Muscle of leg (tissue), 11 donors: Measurements from ENCODE around the gene ZFP36L2. TPM values are rescaled to one million over a fixed set of nuclear protein-coding genes. Genes with fewer than 3 reads are reported as not detected.
A peak's percentile ranks its signal among the peaks of the same experiment; 100 is the strongest.

Source experiments
- DNase-seq: peaks from one replicate; pipeline ENCODE4 v3.0.0; 2013
- H3K27ac ChIP-seq: one replicate; pipeline ENCODE4 v1.5.1; 2013; ENCODE audit warnings: mild to moderate bottlenecking, low read length, control low read depth
- H3K27me3 ChIP-seq: one replicate; pipeline ENCODE4 v1.6.1; 2013; ENCODE audit warnings: low read length; ENCODE audit not compliant: control insufficient read depth, insufficient read depth
- H3K36me3 ChIP-seq: one replicate; pipeline ENCODE4 v1.6.1; 2013; ENCODE audit warnings: low read length; ENCODE audit not compliant: control insufficient read depth, insufficient read depth
- H3K4me1 ChIP-seq: one replicate; pipeline ENCODE4 v1.6.1; 2013; ENCODE audit warnings: low read length; ENCODE audit not compliant: control insufficient read depth, insufficient read depth
- H3K4me3 ChIP-seq: one replicate; pipeline ENCODE4 v1.5.1; 2013; ENCODE audit warnings: low read length, control low read depth
- H3K9me3 ChIP-seq: replicated peaks from 2 replicates; pipeline ENCODE4 v1.6.1; 2013; ENCODE audit warnings: low read depth, low read length; ENCODE audit not compliant: control insufficient read depth
- WGBS: methylation state at CpG from one replicate; pipeline ENCODE4 v1.1.5; 2013; ENCODE audit warnings: missing lambda C conversion rate; ENCODE audit not compliant: insufficient coverage; 5-methylcytosine and 5-hydroxymethylcytosine counted together
- polyA plus RNA-seq, 8 donors: library from polyadenylated mRNA; unstranded; fragments of 120-200 nt; gene quantifications; one replicate each; pipeline versions ENCODE4 v1.2.1 to v1.2.3, GENCODE V29; 2013; ENCODE audit warnings: inconsistent platforms in 1 of 8, low replicate concordance in 1 of 8; ENCODE audit not compliant: insufficient read length in 8 of 8, insufficient read depth in 1 of 8
- total RNA-seq: library from RNA; stranded (reverse); fragments of 120-200 nt; gene quantifications from one replicate; pipeline ENCODE4 v1.2.4, GENCODE V29; 2013

Gene ZFP36L2
- total and polyA plus RNA-seq, 9 donors: 12.0 to 82.2 (median 66.7) TPM

- WGBS: 45% methylated on average over 22 of the region's 23 CpGs
- H3K9me3 ChIP-seq: no peaks in the 10 kb centered on the region
- no peaks in the 10 kb centered on the region for H3K36me3 ChIP-seq
- H3K27me3 ChIP-seq: no peaks in the 10 kb centered on the region
- no peak overlapping the region for H3K27ac ChIP-seq
- H3K4me1 ChIP-seq: peaks cover 27% of the 10 kb centered on the region
- no peak overlapping the region for H3K4me3 ChIP-seq
- DNase-seq: peak; percentile 70
Observed at GRCh38 chr2:43210467-43211303, 15.7 kb downstream of the ZFP36L2 start.

- no peak for DNase-seq
- Histone ChIP-seq H3K4me3 (no peak overlapping the region), H3K27ac (no peak overlapping the region), H3K4me1 (peaks cover 25% of the 10 kb centered on the region), H3K9me3 (no peaks in the 10 kb centered on the region), H3K27me3 (no peaks in the 10 kb centered on the region), H3K36me3 (no peaks in the 10 kb centered on the region)
- WGBS: 62% methylated on average over 6 of the region's 6 CpGs
Observed at GRCh38 chr2:43210125-43210466, 16.3 kb downstream of the ZFP36L2 start.

- H3K27ac ChIP-seq: no peak overlapping the region
- H3K4me1 ChIP-seq: peaks cover 21% of the 10 kb centered on the region
- no peak overlapping the region for H3K4me3 ChIP-seq
- no peak for DNase-seq
- no peaks in the 10 kb centered on the region for H3K36me3 ChIP-seq
- H3K27me3 ChIP-seq: no peaks in the 10 kb centered on the region
- 95% methylated on average over 4 of the region's 5 CpGs for WGBS
- no peaks in the 10 kb centered on the region for H3K9me3 ChIP-seq
Observed at GRCh38 chr2:43209204-43209717, 17.1 kb downstream of the ZFP36L2 start.

GRCh38 chr2:43207553-43208300, 18.7 kb downstream of the ZFP36L2 start:
- no peaks in the 10 kb centered on the region for H3K9me3 ChIP-seq
- H3K4me3 ChIP-seq: no peak overlapping the region
- H3K27ac ChIP-seq: no peak overlapping the region
- H3K27me3 ChIP-seq: no peaks in the 10 kb centered on the region
- 67% methylated on average over 6 of the region's 9 CpGs for WGBS
- H3K4me1 ChIP-seq: peaks cover 14% of the 10 kb centered on the region
- H3K36me3 ChIP-seq: no peaks in the 10 kb centered on the region
- no peak for DNase-seq

- Histone ChIP-seq H3K36me3 (no peaks in the 10 kb centered on the region), H3K27ac (no peak overlapping the region), H3K27me3 (no peaks in the 10 kb centered on the region), H3K4me3 (no peak overlapping the region), H3K9me3 (no peaks in the 10 kb centered on the region), H3K4me1 (peaks cover 13% of the 10 kb centered on the region)
- DNase-seq: no peak
- 91% methylated on average over 6 of the region's 7 CpGs for WGBS
Observed at GRCh38 chr2:43206602-43207001, 19.8 kb downstream of the ZFP36L2 start.

- Histone ChIP-seq H3K4me3 (no peak overlapping the region), H3K27me3 (no peaks in the 10 kb centered on the region), H3K4me1 (peaks cover 6% of the 10 kb centered on the region), H3K36me3 (no peaks in the 10 kb centered on the region), H3K9me3 (no peaks in the 10 kb centered on the region), H3K27ac (no peak overlapping the region)
- DNase-seq: no peak
- WGBS: 94% methylated on average over 10 of the region's 11 CpGs
Observed at GRCh38 chr2:43203373-43203772, 23.0 kb downstream of the ZFP36L2 start.

GRCh38 chr2:43202289-43202688, 24.1 kb downstream of the ZFP36L2 start:
- Histone ChIP-seq H3K9me3 (no peaks in the 10 kb centered on the region), H3K4me3 (no peak overlapping the region), H3K36me3 (no peaks in the 10 kb centered on the region), H3K27ac (no peak overlapping the region), H3K4me1 (peaks cover 9% of the 10 kb centered on the region), H3K27me3 (no peaks in the 10 kb centered on the region)
- no peak for DNase-seq
- WGBS: 88% methylated on average over 1 of the region's 2 CpGs

DNA sequence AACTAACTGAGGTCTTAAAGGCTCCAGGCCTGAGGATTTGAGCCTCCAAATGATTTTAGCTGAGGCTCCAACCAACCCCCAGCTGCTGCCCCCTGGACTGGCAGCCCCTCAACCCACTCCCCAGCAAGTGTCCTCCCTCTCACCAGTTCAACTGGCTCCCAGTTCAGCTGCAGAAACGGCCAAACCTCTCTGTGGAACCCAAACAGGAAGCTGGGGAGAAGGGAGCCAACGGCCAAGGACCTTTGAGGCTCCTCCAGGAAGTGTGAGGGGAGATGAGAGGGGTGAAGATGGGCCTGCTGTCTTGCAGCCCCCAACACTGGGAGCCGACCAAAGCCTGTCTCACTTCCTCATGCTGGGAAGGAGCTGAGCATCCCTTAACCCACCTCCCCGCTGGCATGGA, 24.9 kb downstream of the ZFP36L2 start:
- no peaks in the 10 kb centered on the region for H3K27me3 ChIP-seq
- no peaks in the 10 kb centered on the region for H3K9me3 ChIP-seq
- H3K27ac ChIP-seq: no peak overlapping the region
- DNase-seq: no peak
- H3K36me3 ChIP-seq: no peaks in the 10 kb centered on the region
- peaks cover 10% of the 10 kb centered on the region for H3K4me1 ChIP-seq
- no CpG with 5 or more reads among the region's 4 CpGs for WGBS
- H3K4me3 ChIP-seq: no peak overlapping the region

GRCh38 chr2:43201016-43201415, 25.4 kb downstream of the ZFP36L2 start:
- no peaks in the 10 kb centered on the region for H3K36me3 ChIP-seq
- DNase-seq: no peak
- H3K4me3 ChIP-seq: no peak overlapping the region
- 92% methylated on average over 6 of the region's 7 CpGs for WGBS
- peaks cover 10% of the 10 kb centered on the region for H3K4me1 ChIP-seq
- H3K9me3 ChIP-seq: no peaks in the 10 kb centered on the region
- no peaks in the 10 kb centered on the region for H3K27me3 ChIP-seq
- no peak overlapping the region for H3K27ac ChIP-seq
